BE2C (cell line): ENCODE data around the gene ZDHHC8.

Experiments
- DNase-seq: peaks from one replicate; pipeline ENCODE4 v3.0.0-alpha.2; 2020
- H3K27me3 ChIP-seq: fragments of 250-450 bp; sonication (Bioruptor Pico); 2 replicates; pipeline ENCODE4 v1.5.1; 2020; ENCODE audit warnings: mild to moderate bottlenecking
- H3K36me3 ChIP-seq: fragments of 250-450 bp; sonication (Bioruptor Pico); 2 replicates; pipeline ENCODE4 v1.5.1; 2020; ENCODE audit warnings: mild to moderate bottlenecking
- H3K4me1 ChIP-seq: fragments of 250-450 bp; sonication (Bioruptor Pico); 2 replicates; pipeline ENCODE4 v1.5.1; 2020
- H3K4me3 ChIP-seq: 2 replicates; pipeline ENCODE4 v1.5.1; 2011; ENCODE audit warnings: low read depth, low read length
- H3K9me3 ChIP-seq: fragments of 250-450 bp; sonication (Bioruptor Pico); 2 replicates; pipeline ENCODE4 v1.5.1; 2020
- TF ChIP-seq, protein P1 (sequence below): IDR thresholded peaks from 2 replicates; pipeline ENCODE4 v1.5.1; 2012; ENCODE audit warnings: mild to moderate bottlenecking, low read depth, low read length

The ZDHHC8 gene

DNA sequence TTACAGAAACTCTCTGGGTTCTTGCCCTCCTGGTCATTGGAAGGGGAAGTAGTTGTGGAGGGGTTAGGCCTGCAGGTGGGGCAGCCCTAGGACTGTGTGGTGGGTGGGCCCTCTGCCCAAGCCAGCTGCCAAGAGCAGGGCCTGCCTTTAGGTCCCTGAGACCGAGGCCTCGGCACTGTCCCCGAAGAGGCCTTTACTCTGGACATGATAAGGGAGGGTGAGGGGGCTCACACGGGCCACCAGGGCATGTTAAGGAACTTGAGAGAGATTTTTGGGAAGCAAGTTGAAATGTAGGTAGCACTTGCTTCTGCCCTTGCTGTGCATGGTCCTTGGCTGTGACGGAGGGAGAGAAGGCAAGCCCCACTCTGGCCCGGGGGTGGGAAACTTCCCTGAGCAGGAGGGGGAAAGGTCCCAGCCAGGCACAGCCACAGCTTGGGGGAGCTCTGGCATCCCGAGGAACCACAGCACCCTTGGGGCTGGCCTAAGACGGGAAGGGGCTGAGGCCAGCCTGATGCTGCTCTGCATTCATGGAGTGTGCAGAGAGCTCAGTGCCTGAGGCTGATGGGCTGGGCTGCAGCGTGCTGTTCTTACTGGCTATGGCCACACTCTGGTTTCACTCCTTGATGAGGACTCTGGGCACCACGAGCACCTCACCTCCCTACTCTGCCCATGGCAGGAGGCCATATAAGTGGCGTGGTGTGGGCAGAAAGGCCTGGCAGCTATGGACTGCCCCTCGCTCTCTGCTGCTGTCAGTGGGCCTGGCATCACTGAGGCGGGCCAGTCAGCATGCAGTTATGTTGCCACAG is 23.4 kb upstream of the ZDHHC8 start:
- DNase-seq, result no peak
- H3K9me3 ChIP-seq, result no peaks in the 10 kb centered on the region
- H3K27me3 ChIP-seq, result no peaks in the 10 kb centered on the region
- H3K4me1 ChIP-seq, result no peaks in the 10 kb centered on the region
- H3K4me3 ChIP-seq, result no peak overlapping the region
- TF ChIP-seq, protein P1, sequence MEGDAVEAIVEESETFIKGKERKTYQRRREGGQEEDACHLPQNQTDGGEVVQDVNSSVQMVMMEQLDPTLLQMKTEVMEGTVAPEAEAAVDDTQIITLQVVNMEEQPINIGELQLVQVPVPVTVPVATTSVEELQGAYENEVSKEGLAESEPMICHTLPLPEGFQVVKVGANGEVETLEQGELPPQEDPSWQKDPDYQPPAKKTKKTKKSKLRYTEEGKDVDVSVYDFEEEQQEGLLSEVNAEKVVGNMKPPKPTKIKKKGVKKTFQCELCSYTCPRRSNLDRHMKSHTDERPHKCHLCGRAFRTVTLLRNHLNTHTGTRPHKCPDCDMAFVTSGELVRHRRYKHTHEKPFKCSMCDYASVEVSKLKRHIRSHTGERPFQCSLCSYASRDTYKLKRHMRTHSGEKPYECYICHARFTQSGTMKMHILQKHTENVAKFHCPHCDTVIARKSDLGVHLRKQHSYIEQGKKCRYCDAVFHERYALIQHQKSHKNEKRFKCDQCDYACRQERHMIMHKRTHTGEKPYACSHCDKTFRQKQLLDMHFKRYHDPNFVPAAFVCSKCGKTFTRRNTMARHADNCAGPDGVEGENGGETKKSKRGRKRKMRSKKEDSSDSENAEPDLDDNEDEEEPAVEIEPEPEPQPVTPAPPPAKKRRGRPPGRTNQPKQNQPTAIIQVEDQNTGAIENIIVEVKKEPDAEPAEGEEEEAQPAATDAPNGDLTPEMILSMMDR, result no peak
- peaks cover 96% of the 10 kb centered on the region for H3K36me3 ChIP-seq

DNA sequence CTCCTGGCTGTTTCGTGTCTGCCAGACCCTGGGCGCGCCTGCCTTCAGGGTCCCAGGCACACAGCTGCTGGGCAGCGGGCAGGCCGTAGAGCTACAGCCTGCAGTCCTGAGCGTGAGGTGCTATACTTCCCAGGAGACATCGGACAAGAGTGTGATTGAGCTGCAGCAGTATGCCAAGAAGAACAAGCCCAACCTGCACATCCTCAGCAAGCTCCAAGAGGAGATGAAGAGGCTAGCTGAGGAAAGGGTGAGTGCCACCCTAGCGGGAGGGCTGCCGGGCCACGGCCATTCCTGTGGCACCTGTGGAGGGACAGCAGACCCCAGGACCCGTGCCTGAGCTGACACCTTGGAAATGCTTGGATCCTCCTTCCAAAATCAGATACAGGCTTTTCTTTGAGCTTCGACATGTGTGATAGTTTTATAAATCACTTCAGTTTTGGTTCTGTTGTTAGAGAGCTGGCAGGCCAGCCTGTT is 22.8 kb upstream of the ZDHHC8 start:
- Histone ChIP-seq H3K9me3 (no peaks in the 10 kb centered on the region), H3K4me3 (no peak overlapping the region), H3K36me3 (peaks cover 96% of the 10 kb centered on the region), H3K27me3 (no peaks in the 10 kb centered on the region), H3K4me1 (no peaks in the 10 kb centered on the region)
- TF ChIP-seq, protein P1, result no peak
- no peak for DNase-seq

DNA sequence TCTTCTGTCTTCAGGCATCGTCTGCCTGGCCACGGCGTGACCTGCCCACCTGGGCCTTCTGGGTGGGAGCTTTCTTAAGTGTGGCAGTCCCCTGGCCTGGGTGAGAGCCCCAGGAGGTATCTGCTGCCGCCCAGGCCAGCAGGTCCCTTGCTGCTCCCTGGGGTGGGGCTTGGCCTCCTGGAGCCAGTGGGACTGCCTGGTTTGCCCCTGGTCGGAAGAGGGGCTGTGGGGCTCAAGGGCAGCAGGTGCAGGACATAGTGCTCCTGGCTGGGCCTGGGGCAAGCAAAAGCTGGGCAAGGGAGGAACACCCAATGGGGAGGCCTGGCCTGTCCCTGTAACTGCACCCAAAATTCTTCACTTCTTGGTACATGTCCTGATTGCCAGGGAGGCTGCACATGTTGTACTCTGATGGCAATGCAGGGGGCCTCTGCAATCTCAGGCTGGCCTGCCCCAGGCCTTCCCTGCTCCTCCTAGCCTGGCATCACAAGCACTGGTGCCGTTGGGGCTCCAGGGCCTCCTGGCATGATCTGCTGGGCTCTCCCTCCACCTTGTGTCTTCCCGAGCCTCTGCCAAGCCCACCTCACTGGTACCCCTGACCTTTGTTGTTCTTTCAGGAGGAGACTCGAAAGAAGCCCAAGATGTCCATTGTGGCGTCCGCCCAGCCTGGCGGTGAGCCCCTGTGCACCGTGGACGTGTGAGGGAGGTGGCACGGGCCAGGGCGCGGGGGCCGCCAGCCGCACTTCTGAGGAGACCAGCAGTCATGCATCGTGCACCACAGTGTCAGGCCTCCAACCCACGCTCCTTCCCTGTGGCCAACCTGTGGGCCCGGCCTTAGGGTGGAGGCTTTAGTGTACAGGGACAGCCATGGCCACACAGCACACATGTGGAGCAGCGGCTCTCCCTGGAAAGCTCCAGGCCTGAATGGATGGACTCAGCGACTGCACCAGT is 21.9 kb upstream of the ZDHHC8 start:
- H3K36me3 ChIP-seq, result peaks cover 98% of the 10 kb centered on the region
- TF ChIP-seq, protein P1, result no peak
- H3K4me1 ChIP-seq, result no peaks in the 10 kb centered on the region
- H3K4me3 ChIP-seq, result no peak overlapping the region
- DNase-seq, result no peak
- no peaks in the 10 kb centered on the region for H3K9me3 ChIP-seq
- no peaks in the 10 kb centered on the region for H3K27me3 ChIP-seq

DNA sequence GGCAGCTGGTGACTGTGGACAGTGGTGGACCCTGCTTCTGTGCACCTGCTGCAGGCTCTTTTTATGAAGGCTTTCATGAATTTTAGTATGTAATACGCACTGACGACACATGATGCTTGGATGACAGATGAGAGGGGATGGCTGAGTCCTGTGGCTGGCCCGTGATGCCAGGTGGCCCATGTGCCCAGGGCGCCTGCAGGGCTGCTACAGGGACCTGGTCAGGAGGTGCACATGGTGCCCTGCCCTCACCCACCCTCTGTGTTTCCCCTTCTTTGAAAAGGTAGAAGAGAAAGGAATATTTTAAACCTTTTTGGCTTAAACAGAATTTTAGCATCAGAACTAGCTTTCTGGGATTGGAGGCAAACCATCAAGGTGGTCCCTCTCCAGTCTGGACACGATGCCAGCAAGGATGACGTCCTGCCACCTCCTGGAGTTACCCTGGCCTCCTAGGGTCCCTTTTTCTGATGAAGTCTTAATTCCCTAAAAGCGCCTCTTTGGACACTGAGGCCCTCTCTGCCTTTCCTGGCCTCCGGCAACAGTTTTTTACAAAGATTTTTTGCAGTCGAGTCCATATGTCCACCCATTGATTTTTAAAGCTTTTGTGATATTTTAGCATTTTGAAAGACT is 21.1 kb upstream of the ZDHHC8 start:
- no peaks in the 10 kb centered on the region for H3K4me1 ChIP-seq
- H3K27me3 ChIP-seq, result no peaks in the 10 kb centered on the region
- H3K9me3 ChIP-seq, result no peaks in the 10 kb centered on the region
- H3K4me3 ChIP-seq, result no peak overlapping the region
- no peak for DNase-seq
- TF ChIP-seq, protein P1, result no peak
- peaks cover 98% of the 10 kb centered on the region for H3K36me3 ChIP-seq

DNA sequence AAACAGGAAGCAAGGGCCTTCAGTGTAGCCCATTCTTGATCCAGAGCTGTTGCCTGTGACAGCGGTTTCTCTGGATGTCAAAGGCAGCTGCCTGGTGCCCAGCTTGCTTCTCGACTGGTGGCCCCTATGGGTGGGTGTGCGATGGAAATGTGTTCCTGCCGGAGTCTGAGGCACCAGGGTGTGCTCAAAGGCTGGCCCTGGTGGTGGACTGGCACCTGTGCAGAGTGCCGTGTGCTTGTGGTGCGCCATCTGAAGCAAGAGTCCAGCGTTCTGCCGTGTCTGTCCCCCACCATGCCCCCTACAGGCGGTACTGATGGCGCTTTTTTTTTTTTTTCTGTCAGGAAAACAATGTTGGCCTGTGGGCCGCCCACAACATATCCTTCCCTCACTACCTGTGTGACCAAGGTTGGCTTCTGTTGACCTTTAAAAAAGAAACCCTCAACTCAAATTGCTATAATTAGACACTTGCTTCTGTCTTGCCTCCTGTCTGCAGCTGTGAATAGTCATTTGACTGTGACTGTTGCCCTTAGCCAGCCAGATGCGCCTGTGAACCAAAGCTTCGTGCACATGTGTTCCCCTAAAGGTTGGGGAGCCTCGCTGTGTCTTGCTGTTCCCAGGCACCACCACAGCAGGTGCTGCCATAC is 20.4 kb upstream of the ZDHHC8 start:
- H3K36me3 ChIP-seq, result peaks cover 98% of the 10 kb centered on the region
- DNase-seq, result peak; percentile 74
- no peak overlapping the region for H3K4me3 ChIP-seq
- H3K4me1 ChIP-seq, result no peaks in the 10 kb centered on the region; the same call in 1 of the 2 replicates
- H3K9me3 ChIP-seq, result no peaks in the 10 kb centered on the region
- no peaks in the 10 kb centered on the region for H3K27me3 ChIP-seq
- TF ChIP-seq, protein P1, result peak; percentile 81
